K562 (cell line): ENCODE data around the gene FAM222A. TPM values are rescaled to one million over a fixed set of nuclear protein-coding genes. Genes with fewer than 3 reads are reported as not detected.
A peak's percentile ranks its signal among the peaks of the same experiment; 100 is the strongest.

ENCODE experiments used
- ADNP ChIP-seq: fragments of 200-800 bp; sonication (Bioruptor generic); IDR thresholded peaks from 2 replicates; pipeline ENCODE4 v1.6.1; 2016; ENCODE audit warnings: missing genetic modification characterization, missing compliant biosample characterization
- CHD4 ChIP-seq: fragments of 200-600 bp; sonication (generic); IDR thresholded peaks from 3 replicates; pipeline ENCODE4 v1.6.1; 2012; ENCODE audit warnings: low read depth, mild to moderate bottlenecking, mixed read lengths, low read length, inconsistent platforms; ENCODE audit not compliant: insufficient read depth, insufficient replicate concordance, poor library complexity, severe bottlenecking
- CTCFL ChIP-seq: IDR thresholded peaks from 2 replicates; pipeline ENCODE4 v1.6.1; 2011; ENCODE audit warnings: borderline replicate concordance, low read depth, mild to moderate bottlenecking, moderate library complexity, low read length; ENCODE audit not compliant: insufficient read depth, poor library complexity, severe bottlenecking
- FOS ChIP-seq: IDR thresholded peaks from 3 replicates; pipeline ENCODE4 v1.6.1; 2011; ENCODE audit not compliant: insufficient read length; ENCODE audit errors: extremely low read depth
- GABPA ChIP-seq: fragments of 200-800 bp; sonication (Bioruptor generic); conservative IDR thresholded peaks from 2 replicates; pipeline ENCODE4 v1.6.1; 2016; ENCODE audit warnings: low read depth, missing genetic modification characterization, missing compliant biosample characterization
- GATA2 ChIP-seq: sonication (generic); formaldehyde crosslinking; IDR thresholded peaks from 2 replicates; pipeline ENCODE4 v1.4.0; 2020; ENCODE audit warnings: mild to moderate bottlenecking, missing genetic modification reagents
- HIVEP1 ChIP-seq: fragments of 250-450 bp; sonication (Bioruptor Pico); IDR thresholded peaks from 2 replicates; pipeline ENCODE4 v1.4.0; 2020; ENCODE audit warnings: mild to moderate bottlenecking
- MAFG ChIP-seq: fragments of 450-650 bp; conservative IDR thresholded peaks from 2 replicates; pipeline ENCODE4 v1.6.1; 2016; ENCODE audit warnings: missing genetic modification characterization, missing compliant biosample characterization
- MYNN ChIP-seq, 2 experiments: sonication (generic); formaldehyde crosslinking in 1 of 2; IDR thresholded peaks; 2 replicates each; pipeline versions ENCODE4 v1.5.0 to v1.6.1; 2016 to 2020; ENCODE audit warnings: antibody characterized with exemption in 1 of 2, missing genetic modification reagents in 1 of 2
- NFATC3 ChIP-seq: fragments of 450-650 bp; IDR thresholded peaks from 2 replicates; pipeline ENCODE4 v1.6.1; 2017; ENCODE audit warnings: mild to moderate bottlenecking
- RFX7 ChIP-seq: fragments of 250-450 bp; sonication (Bioruptor Pico); IDR thresholded peaks from 2 replicates; pipeline ENCODE4 v1.5.1; 2021; ENCODE audit warnings: mild to moderate bottlenecking
- TAL1 ChIP-seq: fragments of 450-650 bp; IDR thresholded peaks from 2 replicates; pipeline ENCODE4 v1.6.1; 2016; ENCODE audit warnings: mild to moderate bottlenecking
- TRIM28 ChIP-seq: fragments of 450-650 bp; IDR thresholded peaks from 2 replicates; pipeline ENCODE4 v1.6.1; 2017
- WHSC1 ChIP-seq: IDR thresholded peaks from one replicate; pipeline ENCODE4 v1.6.1; 2012; ENCODE audit warnings: low read length, control low read depth, inconsistent platforms
- YBX1 ChIP-seq: fragments of 450-650 bp; IDR thresholded peaks from 2 replicates; pipeline ENCODE4 v1.7.1; 2016; ENCODE audit warnings: mild to moderate bottlenecking
- ZBTB8A ChIP-seq: fragments of 450-650 bp; IDR thresholded peaks from 2 replicates; pipeline ENCODE4 v1.6.1; 2018; ENCODE audit warnings: mild to moderate bottlenecking, moderate library complexity; ENCODE audit not compliant: partially characterized antibody
- ZFP36 ChIP-seq: fragments of 150-350 bp; IDR thresholded peaks from 2 replicates; pipeline ENCODE4 v1.6.1; 2018; ENCODE audit warnings: low read length, low read depth; ENCODE audit not compliant: partially characterized antibody
- ZNF318 ChIP-seq, 2 experiments: fragments of 450-650 bp; IDR thresholded peaks; 2 replicates each; pipeline ENCODE4 v1.6.1; 2016; ENCODE audit warnings: mild to moderate bottlenecking in 2 of 2, borderline replicate concordance in 1 of 2, low read depth in 1 of 2, moderate library complexity in 1 of 2
- polyA plus RNA-seq, 8 experiments: library from polyadenylated mRNA; depleted of rRNA in 4 of 8; stranded (reverse) in 5 of 8; unstranded in 3 of 8; fragments of >200 nt; fragmentation: Nextera tagmentation in 2 of 8; fragmentation: Illumina TruSeq in 1 of 8; extraction: Ambion mirVana in 2 of 8; extraction: Trizol in 1 of 8; gene quantifications; 2 replicates each; pipeline versions ENCODE4 v1.2.1 to v1.2.3, GENCODE V29; 2011 to 2014; ENCODE audit warnings: inconsistent platforms in 1 of 8, missing spikeins in 1 of 8
- total RNA-seq, 7 experiments: library from RNA; depleted of rRNA in 6 of 7; stranded (reverse); fragments of >200 nt in 6 of 7; fragmentation: Illumina TruSeq in 2 of 7; extraction: Trizol in 2 of 7; gene quantifications; 2 replicates each; pipeline versions ENCODE4 v1.2.1 to v1.2.3, GENCODE V29; 2011 to 2021; ENCODE audit warnings: low replicate concordance in 1 of 7

The FAM222A gene
- total and polyA plus RNA-seq, 9 of the 15 experiments (the other 6 are each of a cell fraction or from before 2014, with no cell fraction given) = 0.03 to 0.36 (median 0.12) TPM; not detected in 1

- no peak for TF ChIP-seq CTCFL
- no peak for TF ChIP-seq CHD4
- TF ChIP-seq HIVEP1 (CRISPR knock-in tag) = no peak
- no peak for TF ChIP-seq ZBTB8A
- TF ChIP-seq MAFG (tag) = no peak
- TF ChIP-seq ADNP (tag) = peak; percentile 92
- no peak for TF ChIP-seq ZNF318 (IDR thresholded peaks at IDR 0.05; ENCODE audit: borderline replicate concordance in 1 of 2, low read depth in 1 of 2)
- no peak for TF ChIP-seq WHSC1
- TF ChIP-seq NFATC3 = no peak
- peak; percentile 65 for TF ChIP-seq GATA2 (CRISPR knock-in tag)
- TF ChIP-seq FOS = no peak
- no peak for TF ChIP-seq GABPA (tag)
- TF ChIP-seq TRIM28 = no peak
- no peak for TF ChIP-seq RFX7 (CRISPR knock-in tag)
- TF ChIP-seq ZFP36 = peak; percentile 82
- no peak for TF ChIP-seq YBX1
- TF ChIP-seq TAL1 = peak; percentile 74
- no peak for TF ChIP-seq MYNN (IDR thresholded peaks at IDR 0.05)
- TF ChIP-seq MYNN (CRISPR knock-in tag; IDR thresholded peaks at IDR 0.05) = no peak
These were observed 26.4 kb downstream of the FAM222A start (continued) for GRCh38 chr12:109739747-109740693.
